ENCODE data around the gene CRAMP1.

The CRAMP1 gene

DNA sequence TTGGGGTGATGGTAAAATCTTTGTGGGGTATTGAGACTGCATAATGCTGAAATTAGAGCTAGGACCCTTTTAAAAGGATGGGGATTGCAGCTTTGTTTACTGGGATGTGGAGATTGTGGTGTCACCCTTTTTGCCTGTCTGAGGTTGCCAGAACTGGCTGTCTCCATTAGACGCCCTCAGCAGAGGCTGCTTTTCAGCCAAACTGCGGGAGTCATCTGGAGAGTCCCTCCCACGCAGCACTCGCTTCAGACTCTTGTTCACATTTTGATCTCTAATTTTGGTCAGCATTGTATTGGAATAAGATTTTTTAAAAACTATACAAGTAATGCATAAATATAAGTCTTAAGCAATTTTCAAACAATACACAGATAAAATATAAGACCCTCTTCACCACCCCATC lies 38.0 kb downstream of the CRAMP1 start:
- TF ChIP-seq, protein P1, sequence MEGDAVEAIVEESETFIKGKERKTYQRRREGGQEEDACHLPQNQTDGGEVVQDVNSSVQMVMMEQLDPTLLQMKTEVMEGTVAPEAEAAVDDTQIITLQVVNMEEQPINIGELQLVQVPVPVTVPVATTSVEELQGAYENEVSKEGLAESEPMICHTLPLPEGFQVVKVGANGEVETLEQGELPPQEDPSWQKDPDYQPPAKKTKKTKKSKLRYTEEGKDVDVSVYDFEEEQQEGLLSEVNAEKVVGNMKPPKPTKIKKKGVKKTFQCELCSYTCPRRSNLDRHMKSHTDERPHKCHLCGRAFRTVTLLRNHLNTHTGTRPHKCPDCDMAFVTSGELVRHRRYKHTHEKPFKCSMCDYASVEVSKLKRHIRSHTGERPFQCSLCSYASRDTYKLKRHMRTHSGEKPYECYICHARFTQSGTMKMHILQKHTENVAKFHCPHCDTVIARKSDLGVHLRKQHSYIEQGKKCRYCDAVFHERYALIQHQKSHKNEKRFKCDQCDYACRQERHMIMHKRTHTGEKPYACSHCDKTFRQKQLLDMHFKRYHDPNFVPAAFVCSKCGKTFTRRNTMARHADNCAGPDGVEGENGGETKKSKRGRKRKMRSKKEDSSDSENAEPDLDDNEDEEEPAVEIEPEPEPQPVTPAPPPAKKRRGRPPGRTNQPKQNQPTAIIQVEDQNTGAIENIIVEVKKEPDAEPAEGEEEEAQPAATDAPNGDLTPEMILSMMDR (IDR thresholded peaks at IDR 0.05; ENCODE audit: low read depth, low read length), result no peak
- no peak for DNase-seq (ENCODE audit: extremely low read depth, low read depth)

DNA sequence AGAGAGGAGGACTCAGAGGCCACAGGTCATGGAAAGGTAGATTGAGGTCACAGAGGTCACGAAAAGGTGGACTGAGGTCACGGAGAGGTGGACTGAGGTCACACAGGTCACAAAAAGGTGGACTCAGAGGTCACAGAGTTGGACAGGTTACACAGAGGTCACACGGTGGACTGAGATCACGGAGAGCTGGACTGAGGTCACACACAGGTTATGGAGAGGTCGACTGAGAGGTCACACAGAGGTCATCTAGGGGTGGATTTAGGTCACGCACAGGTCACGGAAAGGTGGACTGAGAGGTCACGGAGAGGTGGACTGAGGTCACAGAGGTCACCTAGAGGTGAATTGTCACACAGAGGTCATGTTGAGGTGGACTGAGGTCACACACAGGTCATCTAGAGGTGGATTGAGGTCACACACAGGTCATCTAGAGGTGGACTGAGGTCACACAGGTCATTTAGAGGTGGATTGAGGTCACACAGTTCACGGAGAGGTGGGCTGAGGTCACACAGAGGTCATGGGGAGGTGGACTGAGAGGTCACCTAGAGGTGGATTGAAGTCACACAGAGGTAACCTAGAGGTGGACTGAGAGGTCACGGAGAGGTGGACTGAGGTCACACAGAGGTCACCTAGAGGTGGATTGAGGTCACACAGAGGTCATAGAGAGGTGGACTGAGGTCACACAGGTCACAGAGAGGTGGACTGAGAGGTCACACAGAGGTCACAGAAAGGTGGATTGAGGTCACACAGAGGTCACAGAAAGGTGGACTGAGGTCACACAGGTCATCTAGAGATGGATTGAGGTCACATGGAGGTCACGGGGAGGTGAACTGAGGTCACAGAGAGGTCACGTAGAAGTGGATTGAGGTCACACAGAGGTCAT lies 39.2 kb downstream of the CRAMP1 start:
- DNase-seq (ENCODE audit: extremely low read depth, low read depth), result no peak
- TF ChIP-seq, protein P1 (IDR thresholded peaks at IDR 0.05; ENCODE audit: low read depth, low read length), result no peak

DNA sequence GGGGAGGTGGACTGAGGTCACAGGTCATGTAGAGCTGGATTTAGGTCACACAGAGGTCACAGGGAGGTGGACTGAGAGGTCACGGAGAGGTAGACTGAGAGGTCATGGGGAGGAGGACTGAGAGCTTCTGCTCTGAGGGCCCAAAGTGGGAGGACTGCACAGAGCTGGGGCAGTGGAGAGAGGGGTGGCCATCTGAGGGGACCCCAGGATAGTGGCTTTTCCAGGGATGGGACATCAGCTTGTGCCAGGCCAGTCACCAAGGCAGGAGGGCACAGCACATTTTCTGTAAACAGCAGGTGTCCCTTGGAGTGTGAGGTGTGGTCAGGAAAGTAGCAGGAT lies 39.8 kb downstream of the CRAMP1 start:
- TF ChIP-seq, protein P1 (IDR thresholded peaks at IDR 0.05; ENCODE audit: low read depth, low read length), result no peak
- DNase-seq (ENCODE audit: extremely low read depth, low read depth), result no peak

DNA sequence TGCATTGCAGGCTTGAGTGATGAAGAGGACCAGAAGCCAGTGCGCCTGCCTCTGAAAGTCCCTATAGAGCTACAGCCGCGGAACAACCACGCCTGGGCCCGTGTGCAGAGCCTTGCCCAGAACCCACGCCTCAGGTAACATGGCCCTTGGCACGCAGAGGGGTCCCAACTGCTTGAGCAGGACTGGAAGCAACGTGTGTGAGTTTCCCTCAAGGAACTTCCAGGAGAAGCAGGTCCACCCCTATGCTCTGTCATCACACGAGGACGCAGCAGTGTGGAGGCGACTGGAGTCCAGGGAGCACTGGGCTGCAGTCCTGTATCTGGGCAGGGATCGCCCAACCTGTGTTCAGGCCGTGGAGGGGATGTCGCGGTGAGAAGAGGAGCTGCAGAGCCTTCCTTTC lies 40.9 kb downstream of the CRAMP1 start:
- no peak for DNase-seq (ENCODE audit: extremely low read depth, low read depth)

DNA sequence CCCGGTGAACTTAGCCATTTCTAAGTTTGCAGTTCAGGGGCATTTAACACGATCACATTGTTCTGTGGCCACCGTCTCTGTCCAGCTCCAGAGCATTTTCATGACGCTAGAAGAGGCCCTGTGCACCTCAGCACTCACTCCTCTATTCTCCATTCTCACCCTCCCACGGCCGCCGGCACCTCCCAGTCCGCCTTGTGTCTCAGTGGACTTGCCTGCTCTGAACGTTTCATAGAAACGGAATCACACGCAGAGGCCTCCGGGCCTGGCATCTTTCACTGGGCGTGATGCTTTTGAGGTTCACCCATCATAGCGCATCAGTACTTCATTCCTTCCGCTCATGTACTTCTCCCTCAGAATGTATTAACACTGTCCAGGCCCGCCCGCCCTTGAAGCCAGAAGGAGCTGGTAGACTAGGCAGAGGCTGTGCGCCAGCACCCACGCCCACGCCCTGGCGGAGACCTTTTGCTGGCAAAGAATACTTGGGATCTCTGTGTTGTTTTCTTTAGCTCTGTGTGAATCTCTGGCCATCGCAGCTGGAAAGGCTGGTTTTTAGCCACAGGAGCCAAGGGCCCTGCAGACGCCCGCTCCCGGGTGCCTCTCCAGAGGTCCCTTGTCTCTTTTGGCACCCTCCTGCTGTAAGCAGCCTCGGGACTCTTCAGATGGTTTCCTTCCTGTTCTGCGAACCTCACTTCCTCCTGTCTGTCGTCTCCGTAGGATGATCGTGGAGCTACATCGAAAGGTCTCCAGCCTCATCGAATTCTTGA lies 42.5 kb downstream of the CRAMP1 start:
- no peak for DNase-seq (ENCODE audit: extremely low read depth, low read depth)
- TF ChIP-seq, protein P1 (IDR thresholded peaks at IDR 0.05; ENCODE audit: low read depth, low read length), result no peak

More for the DNA sequence above, 40.9 kb downstream of the CRAMP1 start:
- TF ChIP-seq, protein P1 (IDR thresholded peaks at IDR 0.05; ENCODE audit: low read depth, low read length), result no peak

DNA sequence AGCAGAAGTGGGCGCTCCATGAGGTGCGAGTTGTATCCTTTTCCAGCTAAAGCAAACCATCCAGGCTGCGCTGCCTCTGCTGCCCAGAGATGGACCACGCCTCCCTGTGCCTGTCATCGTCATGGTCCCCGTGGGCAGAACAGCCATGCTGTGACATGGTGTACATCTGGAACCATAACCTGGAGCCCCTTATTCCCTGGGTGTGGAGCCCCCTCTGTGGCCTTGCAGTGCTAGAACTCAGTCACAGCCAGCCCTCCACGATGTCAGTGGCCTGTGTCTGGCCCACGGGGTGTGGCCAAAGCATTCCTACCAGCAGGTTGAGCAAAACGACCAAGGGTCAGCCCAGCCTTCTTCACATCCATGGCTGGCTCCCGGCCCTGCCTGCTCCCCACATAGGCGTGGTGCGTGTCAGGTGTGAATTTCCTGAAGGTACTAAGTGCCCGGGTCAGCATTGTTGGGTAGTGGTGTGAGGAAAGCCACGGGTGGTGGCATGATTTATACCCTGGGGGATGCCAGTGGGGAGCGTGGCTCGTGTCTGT lies 43.2 kb downstream of the CRAMP1 start:
- no peak for DNase-seq (ENCODE audit: extremely low read depth, low read depth)
- TF ChIP-seq, protein P1 (IDR thresholded peaks at IDR 0.05; ENCODE audit: low read depth, low read length), result no peak

All from AG09319 (cell line).